HepG2 (cell line): ENCODE results near the gene ANKRD42. TPM values are rescaled to one million over a fixed set of nuclear protein-coding genes. Genes with fewer than 3 reads are reported as not detected.

ENCODE experiments used
- CREB1 ChIP-seq, 2 experiments: fragments of 450-650 bp in 1 of 2; IDR thresholded peaks; 2 replicates each; pipeline ENCODE4 v1.6.1; 2016 to 2017; ENCODE audit warnings: control low read depth in 1 of 2, mild to moderate bottlenecking in 1 of 2, missing compliant biosample characterization in 1 of 2, missing genetic modification characterization in 1 of 2
- HMG20B ChIP-seq: conservative IDR thresholded peaks from 2 replicates; pipeline ENCODE4 v1.6.1; 2016; ENCODE audit warnings: missing genetic modification reagents, missing compliant biosample characterization
- HNF4A ChIP-seq: sonication (generic); formaldehyde crosslinking; IDR thresholded peaks from 2 replicates; pipeline ENCODE4 v1.4.0; 2020; ENCODE audit warnings: missing genetic modification reagents
- KDM6A ChIP-seq: IDR thresholded peaks from 2 replicates; pipeline ENCODE4 v1.6.1; 2016; ENCODE audit warnings: low read depth
- LCORL ChIP-seq, 2 experiments: fragments of 450-650 bp in 1 of 2; sonication (generic) in 1 of 2; formaldehyde crosslinking in 1 of 2; IDR thresholded peaks; 2 replicates each; pipeline versions ENCODE4 v1.5.0 to v1.6.1; 2017 to 2020; ENCODE audit warnings: antibody characterized with exemption in 1 of 2, missing genetic modification reagents in 1 of 2
- PITX1 ChIP-seq: sonication (generic); formaldehyde crosslinking; IDR thresholded peaks from 2 replicates; pipeline ENCODE4 v1.5.1; 2020; ENCODE audit warnings: mild to moderate bottlenecking, missing genetic modification reagents
- SAFB2 ChIP-seq: sonication (generic); formaldehyde crosslinking; IDR thresholded peaks from 2 replicates; pipeline ENCODE4 v1.5.1; 2020; ENCODE audit warnings: missing genetic modification reagents, low read depth, mild to moderate bottlenecking, borderline replicate concordance
- SNAPC5 ChIP-seq: sonication (generic); formaldehyde crosslinking; IDR thresholded peaks from 2 replicates; pipeline ENCODE4 v1.8.1; 2023; ENCODE audit warnings: mild to moderate bottlenecking, missing genetic modification reagents, borderline replicate concordance
- SP2 ChIP-seq: sonication (generic); formaldehyde crosslinking; IDR thresholded peaks from 2 replicates; pipeline ENCODE4 v1.5.1; 2020; ENCODE audit warnings: mild to moderate bottlenecking, missing genetic modification reagents
- SUZ12 ChIP-seq: fragments of 150-350 bp; IDR thresholded peaks from 2 replicates; pipeline ENCODE4 v1.6.1; 2014; ENCODE audit warnings: low read depth, low read length
- TRIM24 ChIP-seq: sonication (generic); formaldehyde crosslinking; IDR thresholded peaks from 2 replicates; pipeline ENCODE4 v1.8.0; 2022; ENCODE audit warnings: mild to moderate bottlenecking, missing genetic modification reagents
- ZNF207 ChIP-seq: fragments of 450-650 bp; IDR thresholded peaks from 2 replicates; pipeline ENCODE4 v1.6.1; 2016; ENCODE audit warnings: antibody characterized with exemption, borderline replicate concordance
- ZNF263 ChIP-seq: sonication (generic); formaldehyde crosslinking; IDR thresholded peaks from 2 replicates; pipeline ENCODE4 v1.4.0; 2020; ENCODE audit warnings: missing genetic modification reagents
- ZNF446 ChIP-seq: sonication (generic); formaldehyde crosslinking; IDR thresholded peaks from 2 replicates; pipeline ENCODE4 v1.5.0; 2020; ENCODE audit warnings: mild to moderate bottlenecking, missing genetic modification reagents
- ZNF619 ChIP-seq: sonication (generic); formaldehyde crosslinking; IDR thresholded peaks from 2 replicates; pipeline ENCODE4 v1.4.0; 2020; ENCODE audit warnings: mild to moderate bottlenecking, missing genetic modification reagents
- ZSCAN25 ChIP-seq: sonication (generic); formaldehyde crosslinking; IDR thresholded peaks from 2 replicates; pipeline ENCODE4 v1.8.0; 2022; ENCODE audit warnings: mild to moderate bottlenecking, missing genetic modification reagents
- polyA plus RNA-seq, 8 experiments: library from polyadenylated mRNA; depleted of rRNA in 3 of 8; stranded (reverse) in 7 of 8; unstranded in 1 of 8; fragments of >200 nt; fragmentation: Illumina TruSeq in 4 of 8; extraction: Trizol in 4 of 8; gene quantifications; 2 replicates each; pipeline versions ENCODE4 v1.2.1 to v1.2.3, GENCODE V29; 2011 to 2016; ENCODE audit warnings: low read depth in 4 of 8, missing spikeins in 1 of 8, mixed read lengths in 1 of 8; ENCODE audit not compliant: insufficient read depth in 1 of 8
- total RNA-seq, 5 experiments: library from RNA; depleted of rRNA; stranded (reverse); fragments of >200 nt; fragmentation: Illumina TruSeq; extraction: Trizol; gene quantifications; 2 replicates each; pipeline ENCODE4 v1.2.3, GENCODE V29; 2016; ENCODE audit warnings: low read depth in 1 of 5
- TF ChIP-seq, protein P1 (sequence below): sonication (generic); formaldehyde crosslinking; conservative IDR thresholded peaks from 2 replicates; pipeline ENCODE4 v1.8.1; 2023; ENCODE audit warnings: missing genetic modification reagents
- TF ChIP-seq, protein P2 (sequence below): sonication (generic); formaldehyde crosslinking; IDR thresholded peaks from 2 replicates; pipeline ENCODE4 v1.4.0; 2020; ENCODE audit warnings: missing genetic modification reagents, borderline replicate concordance
- TF ChIP-seq, protein P3 (sequence below), 2 experiments: IDR thresholded peaks; 2 replicates each; pipeline ENCODE4 v1.6.1; 2011 to 2012; ENCODE audit warnings: low read length in 2 of 2, borderline replicate concordance in 1 of 2, low read depth in 1 of 2, mild to moderate bottlenecking in 1 of 2, moderate library complexity in 1 of 2

The ANKRD42 gene
- total and polyA plus RNA-seq, 2 of the 13 experiments (the other 11 are each of a cell fraction or from before 2014, with no cell fraction given) = 2.2 to 3.7 TPM

GRCh38 chr11:83284501-83285150 lies 91.1 kb downstream of the ANKRD42 start (continued):
- TF ChIP-seq, protein P1, sequence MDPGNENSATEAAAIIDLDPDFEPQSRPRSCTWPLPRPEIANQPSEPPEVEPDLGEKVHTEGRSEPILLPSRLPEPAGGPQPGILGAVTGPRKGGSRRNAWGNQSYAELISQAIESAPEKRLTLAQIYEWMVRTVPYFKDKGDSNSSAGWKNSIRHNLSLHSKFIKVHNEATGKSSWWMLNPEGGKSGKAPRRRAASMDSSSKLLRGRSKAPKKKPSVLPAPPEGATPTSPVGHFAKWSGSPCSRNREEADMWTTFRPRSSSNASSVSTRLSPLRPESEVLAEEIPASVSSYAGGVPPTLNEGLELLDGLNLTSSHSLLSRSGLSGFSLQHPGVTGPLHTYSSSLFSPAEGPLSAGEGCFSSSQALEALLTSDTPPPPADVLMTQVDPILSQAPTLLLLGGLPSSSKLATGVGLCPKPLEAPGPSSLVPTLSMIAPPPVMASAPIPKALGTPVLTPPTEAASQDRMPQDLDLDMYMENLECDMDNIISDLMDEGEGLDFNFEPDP = no peak
- TF ChIP-seq, protein P2, sequence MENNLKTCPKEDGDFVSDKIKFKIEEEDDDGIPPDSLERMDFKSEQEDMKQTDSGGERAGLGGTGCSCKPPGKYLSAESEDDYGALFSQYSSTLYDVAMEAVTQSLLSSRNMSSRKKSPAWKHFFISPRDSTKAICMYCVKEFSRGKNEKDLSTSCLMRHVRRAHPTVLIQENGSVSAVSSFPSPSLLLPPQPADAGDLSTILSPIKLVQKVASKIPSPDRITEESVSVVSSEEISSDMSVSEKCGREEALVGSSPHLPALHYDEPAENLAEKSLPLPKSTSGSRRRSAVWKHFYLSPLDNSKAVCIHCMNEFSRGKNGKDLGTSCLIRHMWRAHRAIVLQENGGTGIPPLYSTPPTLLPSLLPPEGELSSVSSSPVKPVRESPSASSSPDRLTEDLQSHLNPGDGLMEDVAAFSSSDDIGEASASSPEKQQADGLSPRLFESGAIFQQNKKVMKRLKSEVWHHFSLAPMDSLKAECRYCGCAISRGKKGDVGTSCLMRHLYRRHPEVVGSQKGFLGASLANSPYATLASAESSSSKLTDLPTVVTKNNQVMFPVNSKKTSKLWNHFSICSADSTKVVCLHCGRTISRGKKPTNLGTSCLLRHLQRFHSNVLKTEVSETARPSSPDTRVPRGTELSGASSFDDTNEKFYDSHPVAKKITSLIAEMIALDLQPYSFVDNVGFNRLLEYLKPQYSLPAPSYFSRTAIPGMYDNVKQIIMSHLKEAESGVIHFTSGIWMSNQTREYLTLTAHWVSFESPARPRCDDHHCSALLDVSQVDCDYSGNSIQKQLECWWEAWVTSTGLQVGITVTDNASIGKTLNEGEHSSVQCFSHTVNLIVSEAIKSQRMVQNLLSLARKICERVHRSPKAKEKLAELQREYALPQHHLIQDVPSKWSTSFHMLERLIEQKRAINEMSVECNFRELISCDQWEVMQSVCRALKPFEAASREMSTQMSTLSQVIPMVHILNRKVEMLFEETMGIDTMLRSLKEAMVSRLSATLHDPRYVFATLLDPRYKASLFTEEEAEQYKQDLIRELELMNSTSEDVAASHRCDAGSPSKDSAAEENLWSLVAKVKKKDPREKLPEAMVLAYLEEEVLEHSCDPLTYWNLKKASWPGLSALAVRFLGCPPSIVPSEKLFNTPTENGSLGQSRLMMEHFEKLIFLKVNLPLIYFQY (CRISPR knock-in tag) = no peak
- TF ChIP-seq PITX1 (CRISPR knock-in tag) = peak; percentile 64; the same call in 1 of the 2 replicates
- no peak for TF ChIP-seq ZNF207
- TF ChIP-seq CREB1 (IDR thresholded peaks at IDR 0.05) = no peak
- TF ChIP-seq CREB1 (CRISPR knock-in tag; IDR thresholded peaks at IDR 0.05) = peak; percentile 33; the same call in 1 of the 2 replicates
- no peak for TF ChIP-seq ZNF619
- no peak for TF ChIP-seq SUZ12
- no peak for TF ChIP-seq SNAPC5 (CRISPR knock-in tag)
- TF ChIP-seq SP2 (CRISPR knock-in tag) = no peak
- TF ChIP-seq SAFB2 = no peak
- peak; percentile 76; the same call in 1 of the 2 replicates for TF ChIP-seq HMG20B (CRISPR knock-in tag)
- TF ChIP-seq, protein P3, sequence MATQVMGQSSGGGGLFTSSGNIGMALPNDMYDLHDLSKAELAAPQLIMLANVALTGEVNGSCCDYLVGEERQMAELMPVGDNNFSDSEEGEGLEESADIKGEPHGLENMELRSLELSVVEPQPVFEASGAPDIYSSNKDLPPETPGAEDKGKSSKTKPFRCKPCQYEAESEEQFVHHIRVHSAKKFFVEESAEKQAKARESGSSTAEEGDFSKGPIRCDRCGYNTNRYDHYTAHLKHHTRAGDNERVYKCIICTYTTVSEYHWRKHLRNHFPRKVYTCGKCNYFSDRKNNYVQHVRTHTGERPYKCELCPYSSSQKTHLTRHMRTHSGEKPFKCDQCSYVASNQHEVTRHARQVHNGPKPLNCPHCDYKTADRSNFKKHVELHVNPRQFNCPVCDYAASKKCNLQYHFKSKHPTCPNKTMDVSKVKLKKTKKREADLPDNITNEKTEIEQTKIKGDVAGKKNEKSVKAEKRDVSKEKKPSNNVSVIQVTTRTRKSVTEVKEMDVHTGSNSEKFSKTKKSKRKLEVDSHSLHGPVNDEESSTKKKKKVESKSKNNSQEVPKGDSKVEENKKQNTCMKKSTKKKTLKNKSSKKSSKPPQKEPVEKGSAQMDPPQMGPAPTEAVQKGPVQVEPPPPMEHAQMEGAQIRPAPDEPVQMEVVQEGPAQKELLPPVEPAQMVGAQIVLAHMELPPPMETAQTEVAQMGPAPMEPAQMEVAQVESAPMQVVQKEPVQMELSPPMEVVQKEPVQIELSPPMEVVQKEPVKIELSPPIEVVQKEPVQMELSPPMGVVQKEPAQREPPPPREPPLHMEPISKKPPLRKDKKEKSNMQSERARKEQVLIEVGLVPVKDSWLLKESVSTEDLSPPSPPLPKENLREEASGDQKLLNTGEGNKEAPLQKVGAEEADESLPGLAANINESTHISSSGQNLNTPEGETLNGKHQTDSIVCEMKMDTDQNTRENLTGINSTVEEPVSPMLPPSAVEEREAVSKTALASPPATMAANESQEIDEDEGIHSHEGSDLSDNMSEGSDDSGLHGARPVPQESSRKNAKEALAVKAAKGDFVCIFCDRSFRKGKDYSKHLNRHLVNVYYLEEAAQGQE (IDR thresholded peaks at IDR 0.05; ENCODE audit: borderline replicate concordance in 1 of 2, low read depth in 1 of 2, low read length in 2 of 2) = no peak
- TF ChIP-seq ZNF263 = no peak
- no peak for TF ChIP-seq LCORL (IDR thresholded peaks at IDR 0.05)
- no peak for TF ChIP-seq LCORL (CRISPR knock-in tag; IDR thresholded peaks at IDR 0.05)
- TF ChIP-seq ZSCAN25 = no peak
- TF ChIP-seq KDM6A (CRISPR knock-in tag) = peak; percentile 21; the same call in 1 of the 2 replicates
- no peak for TF ChIP-seq TRIM24 (CRISPR knock-in tag)
- TF ChIP-seq HNF4A (CRISPR knock-in tag) = peak; percentile 47
- TF ChIP-seq ZNF446 (CRISPR knock-in tag) = no peak
